SK-N-SH treated with all-trans-retinoic acid at 6 μM for 48 hours (cell line): ENCODE measurements around the gene MOCOS.

Experiments used
- ARNTL ChIP-seq: fragments of 450-650 bp; formaldehyde crosslinking; IDR thresholded peaks from 2 replicates; pipeline ENCODE4 v1.5.0; 2020; ENCODE audit warnings: low read depth, mild to moderate bottlenecking, moderate library complexity, borderline replicate concordance
- BACH2 ChIP-seq: fragments of 250-450 bp; sonication (Bioruptor Pico); IDR thresholded peaks from 2 replicates; pipeline ENCODE4 v1.9.0; 2021; ENCODE audit warnings: mild to moderate bottlenecking, borderline replicate concordance
- CREB5 ChIP-seq: fragments of 250-450 bp; sonication (Bioruptor Pico); IDR thresholded peaks from 2 replicates; pipeline ENCODE4 v1.5.1; 2020; ENCODE audit warnings: low read depth, mild to moderate bottlenecking, moderate library complexity
- ESRRG ChIP-seq: fragments of 250-450 bp; sonication (Bioruptor Pico); IDR thresholded peaks from 2 replicates; pipeline ENCODE4 v1.6.1; 2021; ENCODE audit warnings: mild to moderate bottlenecking
- ISL1 ChIP-seq: fragments of 250-450 bp; sonication (Bioruptor Pico); IDR thresholded peaks from 2 replicates; pipeline ENCODE4 v2.1.2; 2022; ENCODE audit warnings: mild to moderate bottlenecking, moderate library complexity
- PPARA ChIP-seq: fragments of 250-450 bp; sonication (Bioruptor Pico); IDR thresholded peaks from 2 replicates; pipeline ENCODE4 v1.5.0; 2020; ENCODE audit warnings: mild to moderate bottlenecking, borderline replicate concordance
- SNAI2 ChIP-seq: fragments of 250-450 bp; sonication (Bioruptor Pico); IDR thresholded peaks from 2 replicates; pipeline ENCODE4 v1.5.0; 2020; ENCODE audit warnings: mild to moderate bottlenecking, moderate library complexity
- TCF4 ChIP-seq: fragments of 250-450 bp; sonication (Bioruptor Pico); IDR thresholded peaks from 2 replicates; pipeline ENCODE4 v1.8.0; 2021; ENCODE audit warnings: mild to moderate bottlenecking, moderate library complexity, borderline replicate concordance
- ZFP3 ChIP-seq: fragments of 250-450 bp; sonication (Bioruptor Pico); IDR thresholded peaks from 2 replicates; pipeline ENCODE4 v1.5.0; 2020; ENCODE audit warnings: mild to moderate bottlenecking, moderate library complexity
- ZNF70 ChIP-seq: fragments of 450-650 bp; formaldehyde crosslinking; IDR thresholded peaks from 2 replicates; pipeline ENCODE4 v1.5.0; 2020; ENCODE audit warnings: mild to moderate bottlenecking, moderate library complexity
- ZNF8 ChIP-seq: fragments of 450-650 bp; formaldehyde crosslinking; IDR thresholded peaks from 2 replicates; pipeline ENCODE4 v1.5.0; 2020; ENCODE audit warnings: mild to moderate bottlenecking, moderate library complexity

GRCh38 chr18:36211612-36212065, 24.3 kb downstream of the MOCOS start:
- TF ChIP-seq ESRRG (CRISPR knock-in tag) (no peak), ISL1 (CRISPR knock-in tag) (no peak), ARNTL (no peak), CREB5 (CRISPR knock-in tag) (no peak), ZNF8 (CRISPR knock-in tag) (no peak), ZFP3 (CRISPR knock-in tag) (no peak), BACH2 (CRISPR knock-in tag) (no peak), PPARA (CRISPR knock-in tag) (no peak), ZNF70 (CRISPR knock-in tag) (no peak), TCF4 (CRISPR knock-in tag) (no peak), SNAI2 (CRISPR knock-in tag) (no peak)
